NK-92 treated with Interleukin-12 subunit alpha and Interleukin-12 subunit beta, amount 100 ng/mL, for 24 hours (cell line): Measurements from ENCODE around the gene GAS5.

Experiments
- DNase-seq: peaks from one replicate; lab custom pipeline; 2025; lab: John Stamatoyannopoulos, UW

GAS5 gene

GRCh38 chr1:173824315-173825081 is 43.3 kb downstream of the GAS5 start, which contains the start of the genes CENPL and DARS2:
Gene CENPL, minus strand, starts transcription at chr1:173824883. Its CDS starts 13,584 bp downstream, at chr1:173811299.
Gene DARS2, plus strand, starts transcription at chr1:173824673. Its CDS starts 557 bp downstream, at chr1:173825230.
- DNase-seq, result peak; percentile 86

- no peak for DNase-seq
Measured at GRCh38 chr1:173823781-173824314, 43.9 kb downstream of the GAS5 start.

- no peak for DNase-seq
Measured at GRCh38 chr1:173821680-173822079, 46.1 kb downstream of the GAS5 start.

GRCh38 chr1:173818459-173818858 is 49.3 kb downstream of the GAS5 start:
- no peak for DNase-seq
